ENCODE measurements around the gene GHDC. TPM values are rescaled to one million over a fixed set of nuclear protein-coding genes. Genes with fewer than 3 reads are reported as not detected.

The GHDC gene
- total and polyA plus RNA-seq, 2 of the 8 experiments (the other 6 are each of a cell fraction or from before 2014, with no cell fraction given): 7.4 to 8.1 TPM

DNA sequence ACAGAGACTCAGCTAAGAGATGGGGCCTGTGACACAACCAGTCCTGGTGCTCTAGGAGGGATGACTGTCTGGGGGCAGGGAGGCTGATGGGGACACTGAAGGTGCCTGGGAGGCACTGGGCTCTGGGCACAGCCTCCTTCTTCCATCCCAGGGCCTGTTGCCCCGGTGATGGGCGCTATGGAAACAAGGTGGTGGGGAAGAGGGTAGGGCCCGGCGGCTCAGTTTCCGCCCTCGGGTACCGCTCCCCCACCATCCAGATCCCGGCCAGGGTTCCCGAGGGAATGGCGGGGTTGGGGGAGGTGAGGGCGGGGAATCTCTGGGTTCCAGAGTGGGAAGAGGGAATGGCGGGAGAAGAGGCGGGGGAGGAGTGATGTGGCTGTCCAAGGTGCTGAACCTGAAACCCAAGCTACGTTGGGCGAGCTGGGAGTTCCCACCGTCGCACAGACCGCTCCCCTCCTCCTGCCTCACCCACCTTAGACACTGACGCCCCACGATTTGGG is 14.3 kb downstream of the GHDC start (continued):
- TF ChIP-seq, protein P1, sequence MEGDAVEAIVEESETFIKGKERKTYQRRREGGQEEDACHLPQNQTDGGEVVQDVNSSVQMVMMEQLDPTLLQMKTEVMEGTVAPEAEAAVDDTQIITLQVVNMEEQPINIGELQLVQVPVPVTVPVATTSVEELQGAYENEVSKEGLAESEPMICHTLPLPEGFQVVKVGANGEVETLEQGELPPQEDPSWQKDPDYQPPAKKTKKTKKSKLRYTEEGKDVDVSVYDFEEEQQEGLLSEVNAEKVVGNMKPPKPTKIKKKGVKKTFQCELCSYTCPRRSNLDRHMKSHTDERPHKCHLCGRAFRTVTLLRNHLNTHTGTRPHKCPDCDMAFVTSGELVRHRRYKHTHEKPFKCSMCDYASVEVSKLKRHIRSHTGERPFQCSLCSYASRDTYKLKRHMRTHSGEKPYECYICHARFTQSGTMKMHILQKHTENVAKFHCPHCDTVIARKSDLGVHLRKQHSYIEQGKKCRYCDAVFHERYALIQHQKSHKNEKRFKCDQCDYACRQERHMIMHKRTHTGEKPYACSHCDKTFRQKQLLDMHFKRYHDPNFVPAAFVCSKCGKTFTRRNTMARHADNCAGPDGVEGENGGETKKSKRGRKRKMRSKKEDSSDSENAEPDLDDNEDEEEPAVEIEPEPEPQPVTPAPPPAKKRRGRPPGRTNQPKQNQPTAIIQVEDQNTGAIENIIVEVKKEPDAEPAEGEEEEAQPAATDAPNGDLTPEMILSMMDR (IDR thresholded peaks at IDR 0.05; ENCODE audit: control extremely low read depth in 1 of 3, insufficient read depth in 1 of 3, low read depth in 1 of 3, low read length in 3 of 3): no peak
- TF ChIP-seq YY1 (IDR thresholded peaks at IDR 0.05; ENCODE audit: low read depth, low read length) (peak; percentile 84; the same call in 1 of the 2 replicates), ZNF274 (IDR thresholded peaks at IDR 0.05; ENCODE audit: borderline replicate concordance, extremely low read depth, low read length) (no peak)
